Effector memory CD8-positive, alpha-beta T cell (primary cell): ENCODE results near the gene TSPY9.
"Not testable (repeated sequence)": the region's sequence is repeated elsewhere in the genome, so short reads cannot be mapped to it uniquely, and the experiment has no call there.

Experiments
- ATAC-seq: fragments of 150-1000 bp; cut with Tn5 transposase; replicated peaks from 2 replicates; pipeline ENCODE4 v1.10.0; 2021; ENCODE audit warnings: mild to moderate bottlenecking, moderate library complexity
- DNase-seq, 3 experiments: peaks; one replicate each; pipeline ENCODE4 v3.0.0; 2021
- H3K27ac Mint-ChIP-seq, 2 donors: one replicate each; pipeline ENCODE4 v1.8.0; 2022; ENCODE audit warnings: mild to moderate bottlenecking in 2 of 2, mixed read lengths in 2 of 2, moderate library complexity in 2 of 2
- H3K27me3 Mint-ChIP-seq, 2 donors: one replicate each; pipeline ENCODE4 v1.8.0; 2022; ENCODE audit warnings: mixed read lengths in 2 of 2
- H3K36me3 Mint-ChIP-seq: one replicate; pipeline ENCODE4 v1.8.0; 2022; ENCODE audit warnings: mild to moderate bottlenecking, moderate library complexity, mixed read lengths; ENCODE audit not compliant: insufficient read depth
- H3K4me1 Mint-ChIP-seq, 2 donors: one replicate each; pipeline ENCODE4 v1.8.0; 2022; ENCODE audit warnings: low read depth in 2 of 2, mixed read lengths in 2 of 2
- H3K4me3 Mint-ChIP-seq, 2 donors: one replicate each; pipeline ENCODE4 v1.8.0; 2022; ENCODE audit warnings: mild to moderate bottlenecking in 2 of 2, mixed read lengths in 2 of 2, moderate library complexity in 2 of 2
- H3K9me3 Mint-ChIP-seq, 2 donors: one replicate each; pipeline ENCODE4 v1.8.0; 2022; ENCODE audit warnings: mixed read lengths in 2 of 2
- total RNA-seq, 9 experiments: gene quantifications; one replicate each; lab custom pipeline; 2026; lab: John Stamatoyannopoulos, UW

Gene TSPY9, protein sequence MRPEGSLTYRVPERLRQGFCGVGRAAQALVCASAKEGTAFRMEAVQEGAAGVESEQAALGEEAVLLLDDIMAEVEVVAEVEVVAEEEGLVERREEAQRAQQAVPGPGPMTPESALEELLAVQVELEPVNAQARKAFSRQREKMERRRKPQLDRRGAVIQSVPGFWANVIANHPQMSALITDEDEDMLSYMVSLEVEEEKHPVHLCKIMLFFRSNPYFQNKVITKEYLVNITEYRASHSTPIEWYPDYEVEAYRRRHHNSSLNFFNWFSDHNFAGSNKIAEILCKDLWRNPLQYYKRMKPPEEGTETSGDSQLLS
- total RNA-seq, result 0 reads per million in 9 experiments

DNA sequence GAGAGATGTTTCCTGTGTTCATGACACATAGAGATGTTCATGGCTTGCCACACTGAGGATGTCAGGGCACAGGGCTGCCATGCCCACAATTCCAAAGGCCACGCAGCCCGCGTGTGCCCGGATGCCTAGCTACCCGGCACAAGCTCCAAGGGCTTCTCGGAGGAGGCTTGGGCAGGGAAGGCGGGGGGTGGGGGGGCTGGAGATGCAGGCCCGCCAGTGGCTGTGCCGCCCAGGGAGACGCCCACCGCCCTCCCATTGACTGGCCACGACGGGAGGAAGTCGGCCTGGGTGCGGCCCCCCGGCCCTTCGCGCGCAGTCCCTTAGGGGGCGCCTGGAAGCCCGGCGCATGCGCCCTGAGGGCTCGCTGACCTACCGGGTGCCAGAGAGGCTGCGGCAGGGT is at the start of gene TSPY9:
Gene TSPY9, plus strand, starts transcription at position 301 of the 400 bp plus-strand sequence. Its CDS starts 46 bp downstream, at position 347.
- not testable (repeated sequence) for H3K27me3 Mint-ChIP-seq, H3K4me1 Mint-ChIP-seq, H3K9me3 Mint-ChIP-seq, H3K36me3 Mint-ChIP-seq, H3K27ac Mint-ChIP-seq, ATAC-seq, H3K4me3 Mint-ChIP-seq, DNase-seq

DNA sequence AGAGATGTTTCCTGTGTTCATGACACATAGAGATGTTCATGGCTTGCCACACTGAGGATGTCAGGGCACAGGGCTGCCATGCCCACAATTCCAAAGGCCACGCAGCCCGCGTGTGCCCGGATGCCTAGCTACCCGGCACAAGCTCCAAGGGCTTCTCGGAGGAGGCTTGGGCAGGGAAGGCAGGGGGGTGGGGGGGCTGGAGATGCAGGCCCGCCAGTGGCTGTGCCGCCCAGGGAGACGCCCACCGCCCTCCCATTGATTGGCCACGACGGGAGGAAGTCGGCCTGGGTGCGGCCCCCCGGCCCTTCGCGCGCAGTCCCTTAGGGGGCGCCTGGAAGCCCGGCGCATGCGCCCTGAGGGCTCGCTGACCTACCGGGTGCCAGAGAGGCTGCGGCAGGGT is 20.4 kb upstream of the TSPY9 start, which contains the start of gene TSPY1:
Gene TSPY1, plus strand, starts transcription at position 301 of the 400 bp plus-strand sequence. Its CDS starts 46 bp downstream, at position 347.
- not testable (repeated sequence) for DNase-seq, H3K36me3 Mint-ChIP-seq, H3K9me3 Mint-ChIP-seq, H3K4me1 Mint-ChIP-seq, H3K27ac Mint-ChIP-seq, ATAC-seq, H3K27me3 Mint-ChIP-seq, H3K4me3 Mint-ChIP-seq

DNA sequence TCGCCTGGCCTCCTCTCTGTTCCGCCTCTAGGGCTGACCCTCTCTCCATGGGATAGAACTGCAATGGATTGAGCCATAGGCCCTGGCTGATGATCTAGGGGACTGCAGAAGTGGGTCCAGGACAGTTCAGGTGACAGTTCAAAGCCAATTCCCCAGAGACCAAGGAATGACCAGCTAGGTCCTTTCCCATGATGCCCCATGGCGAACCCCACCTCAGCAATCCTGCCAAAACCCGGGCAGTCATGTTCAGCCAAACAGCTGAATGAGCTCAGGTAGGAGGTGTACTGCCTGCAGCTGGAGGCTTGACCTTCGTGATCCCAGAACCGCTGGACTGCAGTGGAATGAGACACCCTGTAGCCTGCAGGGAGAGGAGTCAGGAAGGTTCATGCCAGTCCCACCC is 17.3 kb downstream of the TSPY9 start:
- H3K36me3 Mint-ChIP-seq, H3K4me3 Mint-ChIP-seq, DNase-seq, ATAC-seq, H3K4me1 Mint-ChIP-seq, H3K9me3 Mint-ChIP-seq, H3K27ac Mint-ChIP-seq, H3K27me3 Mint-ChIP-seq: not testable (repeated sequence)

DNA sequence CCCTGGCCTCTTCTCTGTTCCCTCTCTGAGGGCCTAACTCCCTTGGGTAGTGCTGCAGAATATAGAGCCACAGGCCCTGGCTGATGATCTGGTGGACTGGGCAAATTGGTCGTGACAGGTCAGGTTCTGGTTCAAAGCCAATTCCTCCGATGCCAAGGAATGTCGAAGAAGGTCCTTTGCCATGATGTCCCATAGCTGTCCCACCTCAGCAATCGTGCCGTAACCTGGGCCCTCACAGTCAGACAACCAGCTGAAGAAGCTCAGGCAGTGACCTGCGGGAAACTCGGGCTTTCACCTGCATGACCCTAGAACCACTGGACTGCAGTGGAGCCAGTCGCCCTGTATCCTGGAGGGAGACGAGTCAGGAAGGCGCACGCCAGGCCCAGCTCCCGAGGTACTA is 29.2 kb downstream of the TSPY9 start:
- not testable (repeated sequence) for H3K9me3 Mint-ChIP-seq, H3K4me3 Mint-ChIP-seq, ATAC-seq, H3K36me3 Mint-ChIP-seq, H3K27me3 Mint-ChIP-seq, H3K4me1 Mint-ChIP-seq, H3K27ac Mint-ChIP-seq, DNase-seq

DNA sequence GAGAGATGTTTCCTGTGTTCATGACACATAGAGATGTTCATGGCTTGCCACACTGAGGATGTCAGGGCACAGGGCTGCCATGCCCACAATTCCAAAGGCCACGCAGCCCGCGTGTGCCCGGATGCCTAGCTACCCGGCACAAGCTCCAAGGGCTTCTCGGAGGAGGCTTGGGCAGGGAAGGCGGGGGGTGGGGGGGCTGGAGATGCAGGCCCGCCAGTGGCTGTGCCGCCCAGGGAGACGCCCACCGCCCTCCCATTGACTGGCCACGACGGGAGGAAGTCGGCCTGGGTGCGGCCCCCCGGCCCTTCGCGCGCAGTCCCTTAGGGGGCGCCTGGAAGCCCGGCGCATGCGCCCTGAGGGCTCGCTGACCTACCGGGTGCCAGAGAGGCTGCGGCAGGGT is 40.5 kb downstream of the TSPY9 start, which contains the start of gene TSPY10:
Gene TSPY10, plus strand, starts transcription at position 301 of the 400 bp plus-strand sequence. Its CDS starts 46 bp downstream, at position 347.
- not testable (repeated sequence) for H3K4me3 Mint-ChIP-seq, H3K9me3 Mint-ChIP-seq, H3K4me1 Mint-ChIP-seq, H3K27me3 Mint-ChIP-seq, ATAC-seq, DNase-seq, H3K27ac Mint-ChIP-seq, H3K36me3 Mint-ChIP-seq
